ENCODE measurements around the gene CDKAL1.

GRCh38 chr6:20960067-20960466 lies 425.8 kb downstream of the CDKAL1 start:
- TF ChIP-seq USF2 (IDR thresholded peaks at IDR 0.05; ENCODE audit: low read length) (no peak), GABPA (IDR thresholded peaks at IDR 0.05; ENCODE audit: borderline replicate concordance, insufficient read depth, low read length) (no peak), SIN3A (conservative IDR thresholded peaks at IDR 0.05 in 1 of 2, IDR thresholded peaks at IDR 0.05 in 1 of 2; ENCODE audit: low read depth in 1 of 2, low read length in 2 of 2) (no peak)

Measured in H1 (cell line).